ENCODE results near the gene LIN37.
A peak's percentile ranks its signal among the peaks of the same experiment; 100 is the strongest.

The LIN37 gene, protein sequence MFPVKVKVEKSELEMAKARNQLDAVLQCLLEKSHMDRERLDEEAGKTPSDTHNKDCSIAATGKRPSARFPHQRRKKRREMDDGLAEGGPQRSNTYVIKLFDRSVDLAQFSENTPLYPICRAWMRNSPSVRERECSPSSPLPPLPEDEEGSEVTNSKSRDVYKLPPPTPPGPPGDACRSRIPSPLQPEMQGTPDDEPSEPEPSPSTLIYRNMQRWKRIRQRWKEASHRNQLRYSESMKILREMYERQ

DNA sequence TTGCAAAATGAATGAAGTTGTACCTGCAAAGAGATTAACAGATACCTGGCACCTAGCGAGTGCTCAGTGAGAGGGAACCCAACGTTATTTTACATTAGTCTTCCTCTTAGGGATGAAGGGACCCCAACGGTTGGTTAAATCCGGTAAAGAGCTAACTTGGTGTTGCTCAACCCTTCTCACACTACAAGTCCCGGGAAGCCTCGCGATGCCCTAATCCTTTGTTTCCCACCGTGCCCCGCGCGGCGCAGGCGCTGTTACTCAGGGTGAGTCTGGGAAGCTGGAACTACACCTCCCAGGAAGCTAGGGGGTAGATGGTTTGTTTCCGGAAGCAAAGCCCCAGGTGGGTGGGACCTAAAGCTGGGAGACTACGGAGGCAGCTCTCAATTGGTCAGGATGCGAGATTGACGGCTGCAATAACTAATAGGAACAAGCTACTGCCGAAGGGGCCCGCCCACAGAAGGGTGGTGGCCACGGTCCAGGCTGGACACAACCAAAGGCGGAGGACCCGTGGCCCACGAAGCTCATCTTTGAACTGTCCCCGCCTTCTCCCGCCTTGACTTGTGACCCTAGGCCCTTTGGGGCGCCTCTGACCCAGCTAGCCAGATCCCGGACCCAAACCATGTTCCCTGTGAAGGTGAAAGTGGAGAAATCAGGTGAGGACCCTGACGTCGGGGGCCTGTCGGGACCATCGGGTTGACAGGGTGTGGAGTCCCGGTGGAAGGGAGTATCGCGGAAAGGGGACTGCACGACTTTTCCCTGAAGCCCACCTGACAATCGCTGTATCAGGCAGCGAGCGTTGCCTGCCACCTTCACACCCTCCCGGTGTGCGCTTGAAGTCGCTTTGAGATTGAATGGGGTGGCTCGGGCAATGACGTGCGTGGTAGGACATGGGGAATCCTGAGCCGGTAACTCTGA lies at the start of gene LIN37:
Gene LIN37 (plus strand): TSS at position 471 of the 915 bp plus-strand sequence. CDS start 149 bp downstream, at position 620.
- peak; percentile 94 for DNase-seq (ENCODE audit: low spot score)

DNA sequence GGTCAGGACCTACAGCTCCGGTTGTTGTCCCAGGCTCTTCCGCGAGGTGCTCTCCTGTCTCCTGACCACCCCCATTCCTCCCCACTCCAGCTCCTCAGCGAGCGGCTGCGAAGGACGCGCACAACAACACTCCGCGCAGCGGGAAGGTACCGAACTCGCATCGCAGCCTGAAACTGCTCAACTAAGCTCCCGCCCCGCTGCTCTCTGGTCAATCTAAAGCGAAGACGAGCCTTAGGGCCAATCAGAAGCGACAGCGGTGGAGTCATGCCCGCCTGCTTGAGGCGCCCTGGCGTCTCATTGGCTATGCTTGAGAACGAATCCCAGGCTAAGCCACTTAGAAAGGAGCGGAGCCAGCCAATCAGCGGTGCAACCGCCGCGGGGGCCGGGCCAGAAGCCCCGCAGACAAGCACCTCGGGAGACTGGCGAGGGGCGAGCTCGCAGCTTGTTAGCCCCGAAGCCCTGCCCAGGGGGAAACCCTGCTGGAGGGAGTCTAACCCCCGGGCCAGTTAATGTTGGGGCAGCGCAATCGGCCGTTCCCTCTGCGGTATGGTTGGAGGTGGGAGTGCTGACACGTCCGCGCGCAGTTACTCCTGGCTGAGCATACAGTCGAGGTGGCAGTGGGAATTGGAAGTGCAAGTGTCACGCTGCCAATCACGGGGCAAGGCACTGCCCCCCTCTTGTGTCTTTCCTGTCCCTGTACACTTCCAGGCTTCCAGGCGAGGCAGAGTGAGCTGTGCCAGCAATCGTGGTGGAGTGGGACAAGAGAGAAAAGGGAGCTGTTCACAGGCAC lies 46.0 kb upstream of the LIN37 start:
- peak; percentile 96 for DNase-seq (ENCODE audit: low spot score)

DNA sequence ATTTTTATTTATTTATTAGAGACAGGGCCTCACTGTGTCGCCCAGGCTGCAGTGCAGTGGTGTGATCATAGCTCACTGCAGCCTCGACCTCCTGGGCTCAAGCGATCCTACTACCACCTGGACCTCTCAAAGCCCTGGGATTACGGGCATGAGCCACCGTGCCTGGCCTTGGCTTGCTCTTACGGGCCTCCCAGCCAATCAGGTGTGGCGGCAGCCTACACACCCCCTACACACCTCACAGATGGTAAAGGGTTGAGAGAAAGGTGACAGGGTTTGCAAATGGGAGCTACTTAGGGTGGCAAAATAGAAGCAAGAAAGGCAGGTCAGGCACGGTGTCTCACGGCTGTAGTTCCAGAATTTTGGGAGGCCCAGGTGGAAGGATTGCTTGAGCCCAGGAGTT lies 45.0 kb upstream of the LIN37 start:
- DNase-seq (ENCODE audit: low spot score) = no peak

DNA sequence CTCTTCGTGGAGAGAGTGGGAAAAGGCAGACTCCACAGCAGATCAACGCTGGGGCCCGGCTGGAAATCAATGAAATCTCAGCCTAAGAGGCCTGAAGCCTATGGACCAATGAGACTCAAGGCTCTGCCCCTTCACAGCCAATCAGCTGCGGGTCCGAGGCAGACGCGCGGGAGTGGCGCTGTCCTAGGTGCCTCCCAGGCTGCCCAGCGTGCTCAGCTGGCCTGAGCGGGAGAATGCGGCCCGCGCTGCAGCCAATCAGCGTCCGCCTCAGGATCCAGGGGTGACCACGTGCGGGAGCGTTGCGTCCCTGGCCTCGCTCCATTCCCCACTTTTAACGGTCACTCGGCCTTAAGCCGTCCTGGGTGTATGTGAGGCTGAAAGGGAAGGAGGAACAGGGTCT lies 44.2 kb upstream of the LIN37 start, which contains the start of gene ZBTB32:
Gene ZBTB32 (plus strand): TSS at position 341 of the 400 bp plus-strand sequence. CDS start 10,069 bp downstream, outside the sequence.
- DNase-seq (ENCODE audit: low spot score) = peak; percentile 75

DNA sequence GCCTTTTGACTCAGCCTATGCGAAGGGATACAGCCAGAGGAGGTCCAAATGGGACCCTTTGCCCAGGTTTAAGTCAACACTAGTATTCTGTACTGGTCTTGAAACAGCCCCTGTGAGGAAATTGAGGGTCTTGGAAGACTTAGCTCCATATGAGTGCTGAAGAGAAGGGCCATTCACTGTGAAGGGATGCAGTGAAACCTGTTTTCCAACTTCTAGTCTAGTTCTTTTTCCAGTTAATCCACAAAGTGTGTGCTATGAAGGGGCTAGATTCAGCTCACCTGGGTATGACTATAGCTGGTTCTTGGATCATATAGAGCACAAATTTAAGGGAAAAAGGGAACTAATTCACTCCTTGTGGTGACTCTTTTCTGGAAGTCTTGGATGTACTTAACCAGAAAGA lies 40.0 kb upstream of the LIN37 start:
- DNase-seq (ENCODE audit: low spot score) = no peak

DNA sequence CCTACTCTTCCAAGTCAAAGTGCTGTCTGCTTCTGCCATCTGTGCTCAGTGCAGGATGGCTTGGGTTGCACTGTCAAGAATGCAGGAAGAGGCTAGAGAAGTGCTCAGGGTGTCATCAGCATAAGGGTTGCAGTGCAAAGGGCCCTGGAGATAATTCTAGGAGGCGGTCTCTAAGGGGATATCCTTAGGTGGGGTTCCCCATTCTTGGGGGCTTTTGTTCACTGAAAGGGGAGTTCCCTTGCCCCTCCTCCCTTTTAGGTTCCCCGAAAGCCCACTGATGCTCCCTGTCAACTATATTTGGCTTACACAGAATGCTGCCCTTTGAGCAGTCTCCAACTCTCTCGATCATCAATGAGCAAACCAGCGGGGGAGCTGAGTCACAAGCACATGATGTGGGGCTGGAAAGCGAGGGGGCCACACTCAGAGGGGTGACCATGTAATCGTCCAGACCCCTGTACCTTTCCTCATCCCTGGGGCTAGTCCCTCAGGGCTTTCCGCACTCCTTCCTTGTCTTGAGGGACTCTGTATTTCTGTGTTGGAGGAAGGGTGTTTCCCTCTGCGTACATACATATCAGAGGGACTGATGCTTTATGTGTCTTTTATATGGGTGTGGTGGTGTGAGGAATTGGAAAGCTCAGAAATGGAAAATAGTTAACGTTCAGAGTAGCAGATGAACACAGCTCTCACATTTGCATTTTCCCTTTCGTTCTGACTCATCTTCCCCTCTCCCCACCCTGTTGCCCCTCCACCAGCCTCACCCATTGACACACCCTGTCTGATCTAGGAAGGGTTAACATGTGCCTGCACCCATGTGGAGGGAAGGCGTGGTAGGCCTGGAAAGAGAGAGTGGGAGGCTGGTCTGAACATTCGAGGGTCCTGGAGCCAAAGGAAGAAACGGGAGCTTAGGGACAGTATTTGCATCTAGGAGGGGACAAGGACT lies 37.3 kb upstream of the LIN37 start:
- no peak for DNase-seq (ENCODE audit: low spot score)

DNA sequence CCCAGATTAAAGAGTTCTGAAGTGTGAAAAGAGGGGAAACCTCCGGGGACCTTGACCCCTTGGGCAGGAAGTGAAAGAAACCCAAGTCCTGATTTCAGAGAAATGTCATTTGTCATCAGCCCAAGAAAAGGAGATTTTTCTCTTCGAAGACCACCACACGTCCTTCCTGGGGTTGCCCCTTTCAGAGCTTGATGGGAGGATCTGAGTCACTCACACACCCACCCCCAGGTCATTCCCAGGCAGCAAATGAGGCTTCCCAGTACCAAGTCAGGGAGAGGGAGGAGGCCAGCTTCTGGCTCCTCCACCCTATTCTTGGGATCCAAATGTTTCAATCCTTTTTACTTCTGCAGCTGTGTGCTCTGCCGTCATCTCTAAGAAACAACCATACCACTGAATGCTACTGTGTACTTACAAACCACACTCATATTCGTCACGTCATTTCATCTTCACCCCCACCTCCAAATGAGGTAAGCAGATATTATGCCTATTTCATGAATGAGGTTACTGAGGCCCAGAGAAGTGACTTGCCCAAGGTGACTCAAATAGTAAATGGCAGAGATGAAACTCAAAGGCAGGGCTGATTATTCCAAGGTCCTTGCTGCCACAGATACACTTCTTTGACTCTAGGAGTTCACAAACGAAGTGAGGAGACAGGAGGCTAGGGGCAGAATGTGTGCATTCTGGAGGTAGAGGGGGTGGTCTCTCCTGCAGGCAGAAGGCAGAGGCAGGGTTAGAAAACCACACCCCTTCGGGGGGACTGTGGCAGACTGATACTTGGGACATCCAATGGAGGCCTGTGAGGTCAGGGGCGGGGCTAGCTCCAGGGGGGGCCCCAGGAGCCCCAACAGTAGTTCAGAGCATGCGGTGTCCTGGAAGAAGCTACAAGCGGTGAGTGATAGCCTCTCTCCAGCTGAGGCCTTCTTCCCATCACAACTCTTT lies 35.5 kb upstream of the LIN37 start:
- no peak for DNase-seq (ENCODE audit: low spot score)

DNA sequence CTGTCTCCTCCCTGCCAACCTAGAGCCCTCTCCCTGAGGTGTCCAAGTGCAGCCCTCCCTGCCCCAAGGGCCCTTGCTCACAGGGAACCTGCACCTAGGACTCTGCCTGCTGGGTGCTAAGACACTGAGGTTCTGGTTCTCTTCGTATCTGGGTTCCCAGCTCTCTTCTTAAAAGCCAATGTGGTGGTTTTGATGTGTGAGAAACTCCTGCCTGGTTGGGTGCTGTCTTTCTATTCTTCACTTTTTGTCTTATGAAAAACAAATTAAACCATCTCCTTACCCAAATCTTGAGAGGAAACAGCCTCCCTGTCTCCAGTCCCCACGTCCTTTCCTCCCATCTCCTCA lies 34.9 kb upstream of the LIN37 start:
- DNase-seq (ENCODE audit: low spot score) = no peak

DNA sequence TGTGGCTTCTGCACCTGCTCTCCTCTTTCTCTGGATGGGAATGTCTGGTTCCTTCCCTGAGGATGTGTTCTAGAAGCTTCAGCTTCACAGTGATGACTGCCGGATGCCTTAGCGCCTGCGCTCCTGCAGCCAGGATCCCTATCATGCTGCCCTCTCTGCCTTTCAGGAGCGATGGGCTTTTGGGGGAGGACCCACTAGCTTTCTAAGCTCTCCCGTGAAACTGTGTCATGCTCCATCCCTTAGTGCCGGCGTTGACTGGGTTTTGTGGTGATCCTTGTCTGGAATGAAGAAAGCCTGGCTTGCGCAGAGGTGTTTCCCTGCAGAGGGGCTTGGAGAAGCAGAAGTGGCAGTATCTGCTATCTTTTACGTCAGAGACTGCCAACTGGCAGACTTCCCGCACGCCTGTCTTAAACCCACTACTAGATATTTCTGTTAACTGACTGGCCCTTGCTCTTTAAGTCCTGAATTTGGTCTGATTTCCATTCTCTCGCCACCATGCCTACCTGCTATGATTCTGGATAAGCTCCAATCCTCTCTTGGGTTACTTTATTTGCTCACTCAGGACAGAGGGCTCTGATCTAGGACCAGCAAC lies 34.4 kb upstream of the LIN37 start:
- DNase-seq (ENCODE audit: low spot score) = no peak

DNA sequence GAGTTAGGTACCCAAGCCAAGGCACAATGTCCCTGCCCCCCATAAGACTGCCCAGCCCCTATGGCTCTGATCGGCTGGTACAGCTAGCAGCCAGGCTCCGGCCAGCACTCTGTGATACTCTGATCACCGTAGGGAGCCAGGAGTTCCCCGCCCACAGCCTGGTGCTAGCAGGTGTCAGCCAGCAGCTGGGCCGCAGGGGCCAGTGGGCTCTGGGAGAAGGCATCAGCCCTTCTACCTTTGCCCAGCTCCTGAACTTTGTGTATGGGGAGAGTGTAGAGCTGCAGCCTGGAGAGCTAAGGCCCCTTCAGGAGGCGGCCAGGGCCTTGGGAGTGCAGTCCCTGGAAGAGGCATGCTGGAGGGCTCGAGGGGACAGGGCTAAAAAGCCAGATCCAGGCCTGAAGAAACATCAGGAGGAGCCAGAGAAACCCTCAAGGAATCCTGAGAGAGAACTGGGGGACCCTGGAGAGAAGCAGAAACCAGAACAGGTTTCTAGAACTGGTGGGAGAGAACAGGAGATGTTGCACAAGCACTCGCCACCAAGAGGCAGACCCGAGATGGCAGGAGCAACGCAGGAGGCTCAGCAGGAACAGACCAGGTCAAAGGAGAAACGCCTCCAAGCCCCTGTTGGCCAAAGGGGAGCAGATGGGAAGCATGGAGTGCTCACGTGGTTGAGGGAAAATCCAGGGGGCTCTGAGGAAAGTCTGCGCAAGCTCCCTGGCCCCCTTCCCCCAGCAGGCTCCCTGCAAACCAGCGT lies 33.6 kb upstream of the LIN37 start:
- DNase-seq (ENCODE audit: low spot score) = no peak

DNA sequence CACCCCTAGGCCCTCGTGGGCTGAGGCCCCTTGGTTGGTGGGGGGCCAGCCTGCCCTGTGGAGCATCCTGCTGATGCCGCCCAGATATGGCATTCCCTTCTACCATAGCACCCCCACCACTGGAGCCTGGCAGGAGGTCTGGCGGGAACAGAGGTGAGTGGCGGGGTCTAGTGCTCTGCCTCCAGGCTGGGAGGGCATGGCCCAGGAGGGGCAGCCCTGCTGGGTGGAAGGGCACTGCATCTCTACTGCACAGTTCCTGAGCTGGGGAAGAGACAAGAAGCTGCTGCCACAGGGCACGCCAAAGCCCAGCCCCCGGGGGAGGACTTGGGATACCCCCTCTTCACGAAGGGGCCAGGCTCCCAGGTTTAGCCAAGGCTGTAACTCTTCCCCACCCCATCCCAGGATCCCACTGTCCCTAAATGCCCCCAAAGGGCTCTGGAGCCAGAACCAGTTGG lies 33.0 kb upstream of the LIN37 start:
- no peak for DNase-seq (ENCODE audit: low spot score)

DNA sequence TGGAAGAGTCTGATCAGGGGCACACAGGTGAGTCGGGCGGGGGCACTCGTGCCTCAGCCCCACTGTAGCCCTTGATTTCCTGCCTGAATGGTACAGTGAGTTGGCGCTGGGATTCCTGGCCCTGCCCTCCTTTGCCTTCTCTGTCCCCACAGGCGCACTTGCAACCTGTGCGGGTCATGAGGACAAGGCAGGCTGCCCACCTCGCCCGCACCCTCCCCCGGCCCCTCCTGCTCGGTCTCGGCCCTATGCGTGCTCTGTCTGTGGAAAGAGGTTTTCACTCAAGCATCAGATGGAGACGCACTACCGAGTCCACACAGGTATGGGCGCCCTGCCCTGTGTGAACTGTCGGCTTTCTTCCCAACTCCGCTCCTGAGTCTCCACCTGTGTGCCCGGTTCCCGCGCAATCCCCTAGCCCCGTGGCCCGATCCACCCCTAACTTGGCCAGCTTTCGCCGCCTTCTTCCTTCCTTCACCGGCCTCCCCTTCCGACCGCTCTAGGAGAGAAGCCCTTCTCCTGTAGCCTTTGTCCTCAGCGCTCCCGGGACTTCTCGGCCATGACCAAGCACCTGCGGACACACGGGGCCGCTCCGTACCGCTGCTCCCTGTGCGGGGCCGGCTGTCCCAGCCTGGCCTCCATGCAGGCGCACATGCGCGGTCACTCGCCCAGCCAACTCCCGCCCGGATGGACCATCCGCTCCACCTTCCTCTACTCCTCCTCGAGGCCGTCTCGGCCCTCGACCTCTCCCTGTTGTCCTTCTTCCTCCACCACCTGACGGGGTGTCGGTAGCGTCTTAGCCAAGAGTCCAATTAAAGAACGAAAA lies 32.2 kb upstream of the LIN37 start:
- DNase-seq (ENCODE audit: low spot score) = peak; percentile 82

DNA sequence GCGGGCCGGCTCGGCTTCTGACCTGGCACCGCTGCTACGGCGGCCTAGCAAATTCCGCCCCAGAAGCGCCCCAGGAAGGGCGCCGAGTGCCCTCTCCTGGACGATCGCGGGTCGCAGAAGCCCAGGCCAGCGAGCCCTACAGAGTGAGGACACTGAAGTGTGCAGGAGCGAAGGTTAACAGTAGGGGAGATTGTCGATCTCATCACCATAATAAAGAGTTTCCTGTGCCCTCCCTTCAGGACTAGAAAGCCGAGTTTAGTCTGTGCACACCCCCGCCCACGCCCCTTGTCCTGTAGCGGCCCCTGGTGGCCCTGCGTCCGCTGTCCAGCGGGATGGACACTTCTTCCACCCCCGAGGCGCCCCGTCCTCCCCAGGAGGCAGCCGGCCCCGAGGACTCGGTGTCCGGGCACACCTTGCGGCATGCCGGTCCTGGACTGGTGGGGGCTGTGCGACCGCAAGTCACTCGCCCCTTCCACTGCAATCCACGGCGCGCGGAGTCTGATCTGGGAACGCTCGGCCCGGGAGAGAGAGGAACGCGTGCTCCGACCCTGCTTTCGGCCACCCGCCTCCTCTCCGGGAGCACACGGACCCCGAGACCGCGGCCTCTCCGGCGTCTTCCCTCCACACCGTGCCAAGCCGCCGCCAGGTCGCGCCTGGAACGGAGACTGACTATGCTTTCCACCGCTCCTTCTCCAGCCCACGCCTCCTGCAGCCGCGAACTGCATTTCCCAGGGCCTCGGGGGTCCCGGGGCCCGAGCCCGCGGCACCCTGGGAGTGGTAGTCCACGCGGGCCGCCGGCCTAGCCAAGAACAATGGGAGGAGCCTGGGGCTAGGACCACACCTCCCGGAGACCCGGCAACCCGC lies 31.3 kb upstream of the LIN37 start:
- DNase-seq (ENCODE audit: low spot score) = peak; percentile 98

DNA sequence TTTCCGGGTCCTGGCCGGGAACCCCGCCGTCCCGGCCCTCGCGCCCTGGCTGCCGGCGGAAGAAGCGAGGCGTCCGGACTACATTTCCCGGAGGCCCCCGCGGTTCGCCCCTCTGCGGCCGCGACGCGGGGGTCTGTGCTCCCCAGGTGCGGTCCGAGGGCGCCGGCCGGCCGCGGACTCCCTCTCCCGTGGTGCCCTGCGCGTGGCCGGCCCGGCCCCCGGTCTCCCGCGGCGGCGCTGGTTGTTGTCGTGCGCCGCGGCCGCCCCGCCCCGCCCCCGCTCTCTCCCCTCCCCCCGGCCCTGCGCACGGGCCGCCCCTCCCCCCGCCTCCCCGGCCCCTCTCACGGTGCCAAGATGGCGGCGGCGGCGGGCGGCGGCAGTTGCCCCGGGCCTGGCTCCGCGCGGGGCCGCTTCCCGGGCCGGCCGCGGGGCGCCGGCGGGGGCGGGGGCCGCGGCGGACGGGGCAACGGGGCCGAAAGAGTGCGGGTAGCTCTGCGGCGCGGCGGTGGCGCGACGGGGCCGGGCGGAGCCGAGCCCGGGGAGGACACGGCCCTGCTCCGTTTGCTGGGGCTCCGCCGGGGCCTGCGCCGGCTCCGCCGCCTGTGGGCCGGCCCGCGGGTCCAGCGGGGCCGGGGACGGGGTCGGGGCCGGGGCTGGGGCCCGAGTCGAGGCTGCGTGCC lies 30.6 kb upstream of the LIN37 start, which contains the start of gene KMT2B:
Gene KMT2B (plus strand): TSS at position 339 of the 680 bp plus-strand sequence. CDS start 16 bp downstream, at position 355.
- DNase-seq (ENCODE audit: low spot score) = peak; percentile 98

DNA sequence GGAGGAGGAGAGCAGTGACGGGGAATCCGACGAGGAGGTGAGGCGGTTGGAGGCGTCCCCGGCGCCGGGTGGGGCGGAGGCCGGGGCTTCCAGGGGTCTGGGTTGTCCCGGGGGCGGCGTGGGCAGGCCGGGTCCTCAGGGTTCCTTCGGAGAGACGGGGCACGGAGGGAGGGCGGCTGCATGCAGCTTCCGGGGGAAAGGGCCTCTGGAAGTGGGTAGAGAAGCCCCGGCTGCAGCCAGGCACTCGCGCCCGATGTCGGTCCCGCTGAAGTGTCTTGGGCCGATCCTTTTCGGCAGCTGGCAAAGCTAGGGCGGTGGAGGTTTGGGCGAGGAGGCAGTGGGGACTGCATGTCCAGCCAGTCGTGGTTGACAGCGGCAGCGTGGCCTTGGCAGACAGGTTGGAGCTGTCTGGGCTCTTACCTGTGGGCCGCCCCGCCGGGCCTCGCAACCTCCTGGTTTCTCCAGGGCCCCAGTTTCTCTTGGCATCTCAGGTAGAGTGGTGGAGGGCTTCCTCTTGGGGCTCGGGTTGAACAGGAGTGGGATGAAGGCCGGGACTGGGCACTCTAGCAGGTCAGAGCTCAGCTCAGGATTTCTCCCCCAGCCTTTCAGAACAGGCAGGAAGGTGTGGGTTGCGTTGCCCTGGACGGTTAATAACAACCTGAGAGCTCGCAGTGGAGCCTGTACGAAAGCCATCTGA lies 29.9 kb upstream of the LIN37 start:
- DNase-seq (ENCODE audit: low spot score) = peak; percentile 43
